Transverse colon (tissue), 4 donors: ENCODE results near the gene ADIPOR2. TPM values are rescaled to one million over a fixed set of nuclear protein-coding genes. Genes with fewer than 3 reads are reported as not detected.

Source experiments
- DNase-seq: peaks from one replicate; pipeline ENCODE4 v3.0.0-alpha.2; 2019
- H3K27ac ChIP-seq, 4 donors: fragments of 200-600 bp; sonication (generic); 2 replicates each; pipeline ENCODE4 v1.5.1; 2016 to 2018; ENCODE audit warnings: inconsistent platforms in 4 of 4
- H3K27me3 ChIP-seq: fragments of 200-600 bp; sonication (generic); 2 replicates; pipeline ENCODE4 v1.5.1; 2017; ENCODE audit warnings: inconsistent platforms
- H3K36me3 ChIP-seq, 4 donors: fragments of 200-600 bp; sonication (generic); 2 replicates each; pipeline ENCODE4 v1.5.1; 2017 to 2019; ENCODE audit warnings: inconsistent platforms in 4 of 4
- H3K4me1 ChIP-seq, 4 donors: fragments of 200-600 bp; sonication (generic); 2 replicates each; pipeline ENCODE4 v1.5.1; 2017 to 2020; ENCODE audit warnings: inconsistent platforms in 4 of 4
- H3K4me3 ChIP-seq, 4 donors: fragments of 200-600 bp; sonication (generic); 1 replicate in 1 of 4; 2 replicates in 3 of 4; pipeline versions ENCODE4 v1.5.1 to v1.6.1; 2017 to 2019; ENCODE audit warnings: inconsistent platforms in 4 of 4
- H3K9me3 ChIP-seq, 2 donors: fragments of 200-600 bp; sonication (generic); 2 replicates each; pipeline ENCODE4 v1.5.1; 2017 to 2019; ENCODE audit warnings: inconsistent platforms in 2 of 2
- EP300 ChIP-seq: sonication (generic); formaldehyde crosslinking; IDR thresholded peaks from one replicate; pipeline ENCODE4 v1.6.1; 2017; ENCODE audit warnings: antibody characterized with exemption, low read depth
- POLR2A ChIP-seq: fragments of 450-650 bp; IDR thresholded peaks from one replicate; pipeline ENCODE4 v1.6.1; 2016; ENCODE audit warnings: antibody characterized with exemption, mild to moderate bottlenecking, moderate library complexity
- POLR2AphosphoS5 ChIP-seq, 3 donors: sonication (generic); formaldehyde crosslinking; IDR thresholded peaks; one replicate each; pipeline ENCODE4 v1.6.1; 2016; ENCODE audit warnings: antibody characterized with exemption in 3 of 3
- WGBS, 2 donors: methylation state at CpG; one replicate each; pipeline ENCODE4 v1.1.5; 2018; ENCODE audit warnings: low coverage in 1 of 2; 5-methylcytosine and 5-hydroxymethylcytosine counted together
- in situ Hi-C, 4 donors: fragments of 200-750 bp; cut with MboI; loops; one replicate each; pipeline versions ENCODE4 v1.15.0 to v1.15.1; 2017; ENCODE audit warnings: low sequenced_read_pairs in 3 of 4, low pct_ligation_motif_present in 1 of 4, low pct_unique_long_range_greater_than_20kb in 1 of 4
- intact Hi-C: fragments of 100-400 bp; cut with DNase I; formaldehyde crosslinking; loops from one replicate; pipeline ENCODE4 v1.15.1; 2023; ENCODE audit warnings: low total_unique reads
- total RNA-seq, 4 donors: library from RNA; depleted of rRNA; stranded (reverse); fragments of >200 nt; gene quantifications; one replicate each; pipeline ENCODE4 v1.1.0, GENCODE V29; 2016
- TF ChIP-seq, protein P1 (sequence below), 5 experiments: fragments of 200-600 bp in 3 of 5; fragments of 450-650 bp in 2 of 5; sonication (generic) in 3 of 5; IDR thresholded peaks; 1 replicate in 2 of 5; 2 replicates in 3 of 5; pipeline ENCODE4 v1.5.1; 2016 to 2017; ENCODE audit warnings: antibody characterized with exemption in 5 of 5, inconsistent platforms in 3 of 5, mild to moderate bottlenecking in 2 of 5, moderate library complexity in 1 of 5

The ADIPOR2 gene
- total RNA-seq, 4 donors from 2014 or later: 27.9 to 74.2 (median 52.1) TPM

DNA sequence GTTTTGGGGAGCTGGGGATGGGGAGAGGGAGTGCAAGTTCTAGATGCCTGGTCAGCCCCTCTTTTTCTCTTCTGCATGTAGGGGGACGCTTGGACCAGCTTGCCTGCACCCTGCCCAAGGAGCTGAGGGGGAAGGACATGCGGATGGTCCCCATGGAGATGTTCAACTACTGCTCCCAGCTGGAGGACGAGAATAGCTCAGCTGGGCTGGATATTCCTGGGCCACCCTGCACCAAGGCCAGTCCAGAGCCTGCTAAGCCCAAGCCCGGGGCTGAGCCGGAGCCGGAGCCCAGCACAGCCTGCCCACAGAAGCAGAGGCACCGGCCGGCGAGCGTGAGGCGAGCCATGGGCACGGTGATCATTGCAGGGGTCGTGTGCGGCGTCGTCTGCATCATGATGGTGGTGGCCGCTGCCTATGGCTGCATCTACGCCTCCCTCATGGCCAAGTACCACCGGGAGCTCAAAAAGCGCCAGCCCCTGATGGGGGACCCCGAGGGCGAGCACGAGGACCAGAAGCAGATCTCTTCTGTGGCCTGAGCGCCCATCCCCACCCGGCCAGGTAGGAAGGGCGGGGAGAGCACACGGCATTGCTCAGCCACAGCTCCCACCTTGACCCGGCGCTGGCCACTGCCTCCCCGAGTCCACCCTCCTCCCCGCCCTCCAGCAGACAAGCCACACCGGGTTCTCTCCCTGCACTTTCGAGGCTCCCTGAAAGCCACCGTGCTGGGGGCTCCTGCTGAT lies 143.5 kb downstream of the ADIPOR2 start:
- in situ Hi-C loops (no loop called here), intact Hi-C loops (loop anchor here (10.0 kb wide), 1 partner anchor 70 kb away; no protein-coding TSS in a partner anchor)
- H3K9me3 ChIP-seq: no peaks in the 10 kb centered on the region
- WGBS, 2 donors: 40 to 71% methylated on average over 2 to 17 of the region's 34 CpGs
- no peaks in the 10 kb centered on the region for H3K36me3 ChIP-seq
- peaks cover 34% of the 10 kb centered on the region for H3K27me3 ChIP-seq
- DNase-seq: no peak
- H3K27ac ChIP-seq: no peak overlapping the region
- TF ChIP-seq EP300 (no peak), POLR2A (no peak), POLR2AphosphoS5 (IDR thresholded peaks at IDR 0.05) (no peak)
- TF ChIP-seq, protein P1, sequence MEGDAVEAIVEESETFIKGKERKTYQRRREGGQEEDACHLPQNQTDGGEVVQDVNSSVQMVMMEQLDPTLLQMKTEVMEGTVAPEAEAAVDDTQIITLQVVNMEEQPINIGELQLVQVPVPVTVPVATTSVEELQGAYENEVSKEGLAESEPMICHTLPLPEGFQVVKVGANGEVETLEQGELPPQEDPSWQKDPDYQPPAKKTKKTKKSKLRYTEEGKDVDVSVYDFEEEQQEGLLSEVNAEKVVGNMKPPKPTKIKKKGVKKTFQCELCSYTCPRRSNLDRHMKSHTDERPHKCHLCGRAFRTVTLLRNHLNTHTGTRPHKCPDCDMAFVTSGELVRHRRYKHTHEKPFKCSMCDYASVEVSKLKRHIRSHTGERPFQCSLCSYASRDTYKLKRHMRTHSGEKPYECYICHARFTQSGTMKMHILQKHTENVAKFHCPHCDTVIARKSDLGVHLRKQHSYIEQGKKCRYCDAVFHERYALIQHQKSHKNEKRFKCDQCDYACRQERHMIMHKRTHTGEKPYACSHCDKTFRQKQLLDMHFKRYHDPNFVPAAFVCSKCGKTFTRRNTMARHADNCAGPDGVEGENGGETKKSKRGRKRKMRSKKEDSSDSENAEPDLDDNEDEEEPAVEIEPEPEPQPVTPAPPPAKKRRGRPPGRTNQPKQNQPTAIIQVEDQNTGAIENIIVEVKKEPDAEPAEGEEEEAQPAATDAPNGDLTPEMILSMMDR (IDR thresholded peaks at IDR 0.05): no peak
- H3K4me3 ChIP-seq: no peak overlapping the region
- no peaks in the 10 kb centered on the region for H3K4me1 ChIP-seq

DNA sequence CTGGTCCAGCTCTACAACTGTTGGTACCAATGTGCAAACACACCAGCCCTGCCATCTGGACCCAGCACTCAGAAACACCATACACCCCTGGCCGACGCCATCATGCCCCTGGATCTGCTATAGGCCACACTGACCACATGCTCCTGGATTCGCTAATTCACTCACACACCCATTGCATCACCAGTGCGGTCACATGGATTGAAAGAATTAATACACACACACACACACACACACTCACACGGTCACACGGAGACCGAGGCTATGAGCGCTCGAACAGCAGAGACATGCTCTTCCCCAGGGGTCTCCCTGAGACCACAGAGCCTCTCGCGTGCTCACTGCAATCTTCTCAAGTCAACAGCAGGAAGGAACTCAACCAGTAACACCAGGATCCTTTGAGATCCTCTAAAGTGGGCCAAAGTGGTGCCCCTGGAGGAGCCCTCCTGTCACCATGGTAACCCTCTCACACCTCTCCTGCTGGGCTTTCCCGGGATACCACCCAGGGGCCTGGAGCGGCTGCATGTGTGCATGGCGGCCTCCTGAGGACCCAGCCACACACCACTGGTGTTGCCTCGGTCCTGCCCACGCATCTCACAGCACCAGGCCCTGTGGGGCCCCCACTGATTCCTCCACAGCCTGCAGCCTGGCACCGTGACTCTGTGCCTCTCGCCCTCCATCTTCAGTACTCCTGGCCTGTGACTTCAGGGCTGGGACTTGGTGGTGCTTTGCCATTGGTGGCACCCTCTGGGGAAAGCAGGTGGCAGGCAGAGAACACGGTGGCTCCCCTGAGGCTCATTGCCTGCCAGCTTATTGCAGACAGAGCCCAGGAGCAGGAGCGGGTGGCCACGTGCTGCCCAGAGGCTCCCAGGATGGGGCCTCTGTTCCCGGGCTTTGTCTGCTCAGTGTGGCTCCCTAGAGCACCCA lies 144.6 kb downstream of the ADIPOR2 start:
- Histone ChIP-seq H3K9me3 (no peaks in the 10 kb centered on the region), H3K36me3 (no peaks in the 10 kb centered on the region), H3K4me3 (no peak overlapping the region), H3K27me3 (peaks cover 23% of the 10 kb centered on the region), H3K4me1 (no peaks in the 10 kb centered on the region), H3K27ac (no peak overlapping the region)
- TF ChIP-seq POLR2AphosphoS5 (IDR thresholded peaks at IDR 0.05) (no peak), POLR2A (no peak), EP300 (no peak)
- TF ChIP-seq, protein P1 (IDR thresholded peaks at IDR 0.05): no peak
- DNase-seq: no peak
- intact Hi-C loops (loop anchor here (10.0 kb wide), 1 partner anchor 69 kb away; no protein-coding TSS in a partner anchor), in situ Hi-C loops (no loop called here)
- 89% methylated on average over 17 of the region's 22 CpGs; no CpG with 5 or more reads in 1 of the 2 donors for WGBS, 2 donors

DNA sequence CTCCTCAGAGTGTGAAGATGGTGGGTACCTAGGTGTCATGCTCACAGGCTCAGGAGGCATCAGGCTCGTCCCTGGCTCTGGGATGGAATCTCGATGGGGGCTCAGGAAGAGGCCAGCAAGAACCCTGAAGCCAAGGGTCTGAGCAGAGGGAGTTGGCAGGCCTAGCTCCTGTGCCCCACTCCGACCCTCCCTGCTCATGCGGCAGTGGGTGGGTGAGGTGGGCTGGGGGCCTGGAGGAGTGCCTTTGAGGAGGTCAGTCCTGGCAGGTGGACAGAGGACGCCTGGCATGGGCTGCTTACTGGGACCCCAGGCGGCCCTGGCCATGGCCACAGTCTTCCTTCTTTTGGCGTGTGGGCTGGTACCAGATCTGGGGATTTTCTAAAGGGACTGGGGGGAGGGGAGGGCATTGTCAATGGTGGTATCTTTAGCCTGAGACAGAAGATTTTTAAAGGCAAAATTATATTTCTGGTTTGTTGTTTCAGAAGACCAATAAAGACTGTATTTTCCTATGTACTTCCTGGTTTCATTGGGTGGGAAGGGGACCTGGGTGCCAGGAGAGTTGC lies 145.5 kb downstream of the ADIPOR2 start:
- Histone ChIP-seq H3K27ac (no peak overlapping the region), H3K9me3 (no peaks in the 10 kb centered on the region), H3K27me3 (peaks cover 15% of the 10 kb centered on the region), H3K4me3 (no peak overlapping the region), H3K36me3 (no peaks in the 10 kb centered on the region), H3K4me1 (no peaks in the 10 kb centered on the region)
- TF ChIP-seq POLR2A (no peak), POLR2AphosphoS5 (IDR thresholded peaks at IDR 0.05) (no peak), EP300 (no peak)
- TF ChIP-seq, protein P1 (IDR thresholded peaks at IDR 0.05): no peak
- in situ Hi-C loops (no loop called here), intact Hi-C loops (loop anchor here (10.0 kb wide), 1 partner anchor 68 kb away; no protein-coding TSS in a partner anchor)
- 72 to 75% methylated on average over 2 to 7 of the region's 7 CpGs for WGBS, 2 donors
- DNase-seq: no peak
